Neural cell (in vitro differentiated cells): Measurements from ENCODE around the gene DPM3. TPM values are rescaled to one million over a fixed set of nuclear protein-coding genes. Genes with fewer than 3 reads are reported as not detected.

Experiments
- H2AFZ ChIP-seq: fragments of 200-600, 300-800 bp; sonication (generic), shearing (Covaris generic); 2 replicates; pipeline ENCODE4 v1.6.0; 2014; ENCODE audit warnings: low read depth, mild to moderate bottlenecking, antibody characterized with exemption, low read length, moderate library complexity
- H3F3A ChIP-seq: fragments of 200-600 bp; shearing (Covaris generic); 2 replicates; pipeline ENCODE4 v1.6.1; 2016; ENCODE audit warnings: mild to moderate bottlenecking, moderate library complexity, mixed read lengths, antibody characterized with exemption, low read length; ENCODE audit not compliant: insufficient read depth, poor library complexity, severe bottlenecking
- H3K27ac ChIP-seq: fragments of 200-600, 300-800 bp; sonication (generic), shearing (Covaris generic); 2 replicates; pipeline ENCODE4 v1.5.1; 2014; ENCODE audit warnings: mild to moderate bottlenecking, low read length, moderate library complexity
- H3K27me3 ChIP-seq: fragments of 300-800, 200-600 bp; sonication (generic), shearing (Covaris generic); 2 replicates; pipeline ENCODE4 v1.6.0; 2014; ENCODE audit warnings: mild to moderate bottlenecking, low read depth, low read length, moderate library complexity; ENCODE audit not compliant: insufficient read depth
- H3K36me3 ChIP-seq: fragments of 300-800, 200-600 bp; sonication (generic), shearing (Covaris generic); 2 replicates; pipeline ENCODE4 v1.5.1; 2014; ENCODE audit warnings: mild to moderate bottlenecking, antibody characterized with exemption, low read length, moderate library complexity; ENCODE audit not compliant: insufficient read depth
- H3K4me2 ChIP-seq: fragments of 300-800, 200-600 bp; sonication (generic), shearing (Covaris generic); 2 replicates; pipeline ENCODE4 v1.6.0; 2014; ENCODE audit warnings: mild to moderate bottlenecking, low read length
- H3K4me3 ChIP-seq: fragments of 300-800, 200-600 bp; sonication (generic), shearing (Covaris generic); 2 replicates; pipeline ENCODE4 v1.5.1; 2014; ENCODE audit warnings: mild to moderate bottlenecking, low read length, moderate library complexity
- H3K79me2 ChIP-seq: fragments of 200-600 bp; shearing (Covaris generic); replicated peaks from 2 replicates; pipeline ENCODE4 v1.6.0; 2014; ENCODE audit warnings: mild to moderate bottlenecking, low read length, moderate library complexity; ENCODE audit not compliant: insufficient read depth
- H3K9ac ChIP-seq: fragments of 300-800, 200-600 bp; sonication (generic), shearing (Covaris generic); 2 replicates; pipeline ENCODE4 v1.6.1; 2016; ENCODE audit warnings: mild to moderate bottlenecking, low read length, mixed read lengths
- H3K9me2 ChIP-seq: fragments of 200-600 bp; shearing (Covaris generic); 2 replicates; pipeline ENCODE4 v1.6.1; 2016; ENCODE audit warnings: mild to moderate bottlenecking, low read length, mixed read lengths; ENCODE audit not compliant: insufficient read depth
- H3K9me3 ChIP-seq: fragments of 200-600, 300-800 bp; sonication (generic), shearing (Covaris generic); 2 replicates; pipeline ENCODE4 v1.6.1; 2016; ENCODE audit warnings: mild to moderate bottlenecking, mixed run types, low read length, moderate library complexity, mixed read lengths
- H4K20me1 ChIP-seq: fragments of 200-600 bp; shearing (Covaris generic); 2 replicates; pipeline ENCODE4 v1.6.1; 2016; ENCODE audit warnings: mild to moderate bottlenecking, mixed run types; ENCODE audit not compliant: insufficient read depth
- EP300 ChIP-seq: fragments of 450-650 bp; conservative IDR thresholded peaks from 2 replicates; pipeline ENCODE4 v1.6.1; 2014; ENCODE audit warnings: antibody characterized with exemption, mild to moderate bottlenecking, moderate library complexity; ENCODE audit not compliant: poor library complexity, severe bottlenecking
- EZH2 ChIP-seq: fragments of 200-600, 300-800 bp; shearing (Covaris generic), sonication (generic); IDR thresholded peaks from 2 replicates; pipeline ENCODE4 v1.6.1; 2014; ENCODE audit warnings: antibody characterized with exemption, low read length, borderline replicate concordance, mild to moderate bottlenecking; ENCODE audit not compliant: insufficient read depth, poor library complexity, severe bottlenecking
- MXI1 ChIP-seq: fragments of 450-650 bp; conservative IDR thresholded peaks from 2 replicates; pipeline ENCODE4 v1.6.1; 2014; ENCODE audit warnings: antibody characterized with exemption, mild to moderate bottlenecking; ENCODE audit not compliant: poor library complexity, severe bottlenecking
- POLR2AphosphoS5 ChIP-seq: IDR thresholded peaks from 2 replicates; pipeline ENCODE4 v1.6.1; 2012
- RAD21 ChIP-seq: fragments of 450-650 bp; conservative IDR thresholded peaks from 2 replicates; pipeline ENCODE4 v1.6.1; 2014; ENCODE audit warnings: antibody characterized with exemption, mild to moderate bottlenecking, moderate library complexity
- SMC3 ChIP-seq: fragments of 450-650 bp; conservative IDR thresholded peaks from 2 replicates; pipeline ENCODE4 v1.6.1; 2014; ENCODE audit warnings: antibody characterized with exemption, mild to moderate bottlenecking, moderate library complexity; ENCODE audit not compliant: poor library complexity
- TAF1 ChIP-seq: IDR thresholded peaks from 2 replicates; pipeline ENCODE4 v1.6.1; 2012; ENCODE audit warnings: low read depth
- polyA plus RNA-seq: library from polyadenylated mRNA; depleted of rRNA; stranded (reverse); fragments of >200 nt; gene quantifications from 2 replicates; pipeline ENCODE4 v1.2.3, GENCODE V29; 2014
- TF ChIP-seq, protein P1 (sequence below): IDR thresholded peaks from 2 replicates; pipeline ENCODE4 v1.6.1; 2012; ENCODE audit warnings: borderline replicate concordance
- TF ChIP-seq, protein P2 (sequence below): fragments of 450-650 bp; IDR thresholded peaks from 2 replicates; pipeline ENCODE4 v1.5.1; 2014; ENCODE audit warnings: antibody characterized with exemption, mild to moderate bottlenecking, moderate library complexity; ENCODE audit not compliant: poor library complexity, severe bottlenecking

DPM3 gene
- polyA plus RNA-seq, 1 donor from 2014 or later: 150 TPM

DNA sequence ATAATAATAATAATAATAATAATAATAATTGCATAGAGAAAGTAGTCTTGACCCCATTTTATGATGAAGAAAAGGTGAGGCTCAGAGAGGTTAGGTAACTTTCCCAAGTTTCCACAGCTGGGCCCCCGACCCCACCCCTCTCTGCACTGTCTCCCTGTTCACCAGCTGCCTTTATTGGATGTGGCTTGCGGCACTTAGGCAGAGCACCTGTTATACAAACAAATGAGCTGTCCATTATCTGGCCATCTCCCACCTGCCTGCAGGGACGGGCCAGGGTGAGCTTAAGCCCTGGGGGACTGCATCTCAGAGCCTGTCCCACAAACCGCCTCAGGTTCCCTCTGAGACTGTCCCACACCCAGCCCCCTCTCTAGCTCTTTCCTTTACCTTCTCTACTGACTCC is 22.7 kb downstream of the DPM3 start:
- no peaks in the 10 kb centered on the region for H3K27me3 ChIP-seq
- H3K36me3 ChIP-seq: no peaks in the 10 kb centered on the region
- no peaks in the 10 kb centered on the region for H4K20me1 ChIP-seq

DNA sequence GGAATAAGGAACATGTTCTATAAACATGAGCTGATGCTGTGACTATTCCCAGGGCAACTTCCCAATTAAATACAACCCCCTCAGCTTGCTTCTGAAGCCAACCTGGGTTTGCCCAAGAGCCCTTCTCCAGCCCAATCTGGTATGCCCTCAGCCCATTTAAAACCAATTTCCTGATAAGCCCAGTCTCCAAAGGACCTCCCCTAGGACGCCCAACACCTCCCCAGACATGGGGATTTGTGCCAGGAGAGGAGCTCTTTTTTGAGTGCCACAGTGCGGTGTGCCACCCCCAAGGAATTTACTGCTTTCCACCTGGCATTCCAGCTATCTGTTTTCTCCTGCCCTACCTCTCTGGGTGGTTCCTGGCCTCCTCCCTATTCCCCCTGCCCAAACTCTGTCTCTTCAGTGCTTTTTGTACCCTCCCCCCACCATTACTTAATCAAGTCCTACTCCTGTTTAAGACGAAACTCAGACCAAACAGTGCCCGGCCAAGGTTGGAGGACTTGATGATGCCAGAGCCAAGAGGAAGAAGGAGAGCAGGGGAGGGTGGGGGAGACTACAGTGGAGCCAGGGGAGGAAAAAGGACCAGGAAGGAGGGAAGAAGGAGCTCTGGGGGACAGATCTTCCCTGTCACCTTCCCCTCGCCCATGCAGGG is 24.1 kb downstream of the DPM3 start:
- no peaks in the 10 kb centered on the region for H3K27me3 ChIP-seq
- no peaks in the 10 kb centered on the region for H3K9me3 ChIP-seq
- no peak overlapping the region for H3K4me3 ChIP-seq
- H2AFZ ChIP-seq: no peak overlapping the region
- H3F3A ChIP-seq: no peaks in the 10 kb centered on the region
- H3K4me2 ChIP-seq: no peak overlapping the region
- no peaks in the 10 kb centered on the region for H3K36me3 ChIP-seq
- H3K27ac ChIP-seq: no peak overlapping the region
- no peaks in the 10 kb centered on the region for H4K20me1 ChIP-seq
- TF ChIP-seq RAD21: no peak
- TF ChIP-seq TAF1: no peak
- TF ChIP-seq, protein P1, sequence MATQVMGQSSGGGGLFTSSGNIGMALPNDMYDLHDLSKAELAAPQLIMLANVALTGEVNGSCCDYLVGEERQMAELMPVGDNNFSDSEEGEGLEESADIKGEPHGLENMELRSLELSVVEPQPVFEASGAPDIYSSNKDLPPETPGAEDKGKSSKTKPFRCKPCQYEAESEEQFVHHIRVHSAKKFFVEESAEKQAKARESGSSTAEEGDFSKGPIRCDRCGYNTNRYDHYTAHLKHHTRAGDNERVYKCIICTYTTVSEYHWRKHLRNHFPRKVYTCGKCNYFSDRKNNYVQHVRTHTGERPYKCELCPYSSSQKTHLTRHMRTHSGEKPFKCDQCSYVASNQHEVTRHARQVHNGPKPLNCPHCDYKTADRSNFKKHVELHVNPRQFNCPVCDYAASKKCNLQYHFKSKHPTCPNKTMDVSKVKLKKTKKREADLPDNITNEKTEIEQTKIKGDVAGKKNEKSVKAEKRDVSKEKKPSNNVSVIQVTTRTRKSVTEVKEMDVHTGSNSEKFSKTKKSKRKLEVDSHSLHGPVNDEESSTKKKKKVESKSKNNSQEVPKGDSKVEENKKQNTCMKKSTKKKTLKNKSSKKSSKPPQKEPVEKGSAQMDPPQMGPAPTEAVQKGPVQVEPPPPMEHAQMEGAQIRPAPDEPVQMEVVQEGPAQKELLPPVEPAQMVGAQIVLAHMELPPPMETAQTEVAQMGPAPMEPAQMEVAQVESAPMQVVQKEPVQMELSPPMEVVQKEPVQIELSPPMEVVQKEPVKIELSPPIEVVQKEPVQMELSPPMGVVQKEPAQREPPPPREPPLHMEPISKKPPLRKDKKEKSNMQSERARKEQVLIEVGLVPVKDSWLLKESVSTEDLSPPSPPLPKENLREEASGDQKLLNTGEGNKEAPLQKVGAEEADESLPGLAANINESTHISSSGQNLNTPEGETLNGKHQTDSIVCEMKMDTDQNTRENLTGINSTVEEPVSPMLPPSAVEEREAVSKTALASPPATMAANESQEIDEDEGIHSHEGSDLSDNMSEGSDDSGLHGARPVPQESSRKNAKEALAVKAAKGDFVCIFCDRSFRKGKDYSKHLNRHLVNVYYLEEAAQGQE: no peak
- TF ChIP-seq SMC3: no peak
- TF ChIP-seq, protein P2, sequence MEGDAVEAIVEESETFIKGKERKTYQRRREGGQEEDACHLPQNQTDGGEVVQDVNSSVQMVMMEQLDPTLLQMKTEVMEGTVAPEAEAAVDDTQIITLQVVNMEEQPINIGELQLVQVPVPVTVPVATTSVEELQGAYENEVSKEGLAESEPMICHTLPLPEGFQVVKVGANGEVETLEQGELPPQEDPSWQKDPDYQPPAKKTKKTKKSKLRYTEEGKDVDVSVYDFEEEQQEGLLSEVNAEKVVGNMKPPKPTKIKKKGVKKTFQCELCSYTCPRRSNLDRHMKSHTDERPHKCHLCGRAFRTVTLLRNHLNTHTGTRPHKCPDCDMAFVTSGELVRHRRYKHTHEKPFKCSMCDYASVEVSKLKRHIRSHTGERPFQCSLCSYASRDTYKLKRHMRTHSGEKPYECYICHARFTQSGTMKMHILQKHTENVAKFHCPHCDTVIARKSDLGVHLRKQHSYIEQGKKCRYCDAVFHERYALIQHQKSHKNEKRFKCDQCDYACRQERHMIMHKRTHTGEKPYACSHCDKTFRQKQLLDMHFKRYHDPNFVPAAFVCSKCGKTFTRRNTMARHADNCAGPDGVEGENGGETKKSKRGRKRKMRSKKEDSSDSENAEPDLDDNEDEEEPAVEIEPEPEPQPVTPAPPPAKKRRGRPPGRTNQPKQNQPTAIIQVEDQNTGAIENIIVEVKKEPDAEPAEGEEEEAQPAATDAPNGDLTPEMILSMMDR: no peak
- no peak for TF ChIP-seq EZH2
- TF ChIP-seq EP300: no peak
- TF ChIP-seq POLR2AphosphoS5: no peak
- H3K9ac ChIP-seq: no peak overlapping the region
- no peaks in the 10 kb centered on the region for H3K79me2 ChIP-seq
- no peaks in the 10 kb centered on the region for H3K9me2 ChIP-seq

More for the DNA sequence above, 22.7 kb downstream of the DPM3 start:
- Histone ChIP-seq H3K4me3 (no peak overlapping the region), H3K27ac (no peak overlapping the region), H3F3A (no peaks in the 10 kb centered on the region), H3K79me2 (no peaks in the 10 kb centered on the region), H3K9me3 (no peaks in the 10 kb centered on the region), H2AFZ (no peak overlapping the region), H3K4me2 (no peak overlapping the region), H3K9ac (no peak overlapping the region), H3K9me2 (no peaks in the 10 kb centered on the region)
- no peak for TF ChIP-seq SMC3
- TF ChIP-seq EP300: no peak
- TF ChIP-seq EZH2: no peak
- TF ChIP-seq, protein P1: no peak
- TF ChIP-seq TAF1: no peak
- no peak for TF ChIP-seq RAD21
- no peak for TF ChIP-seq POLR2AphosphoS5
- TF ChIP-seq, protein P2: no peak
- no peak for TF ChIP-seq MXI1
